Renal cortical epithelial cell (primary cell): ENCODE results near the gene KAT6B. TPM values are rescaled to one million over a fixed set of nuclear protein-coding genes. Genes with fewer than 3 reads are reported as not detected.

Source experiments
- DNase-seq: peaks from one replicate; pipeline ENCODE4 v3.0.0-alpha.2; 2011; ENCODE audit warnings: low read depth
- total RNA-seq: library from RNA; depleted of rRNA; stranded (reverse); fragments of >200 nt; gene quantifications from 2 replicates; pipeline ENCODE4 v1.2.3, GENCODE V29; 2014

KAT6B gene
- total RNA-seq, 1 donor from 2014 or later, result 33.1 TPM

GRCh38 chr10:74953214-74953613 lies 126.8 kb downstream of the KAT6B start:
- DNase-seq, result no peak

- no peak for DNase-seq
Measured at GRCh38 chr10:74955796-74956195, 129.4 kb downstream of the KAT6B start.

GRCh38 chr10:74956555-74957111 lies 130.2 kb downstream of the KAT6B start:
- DNase-seq, result no peak

- DNase-seq, result no peak
Measured at GRCh38 chr10:74957285-74957961, 131.0 kb downstream of the KAT6B start.

- no peak for DNase-seq
Measured at GRCh38 chr10:74958316-74958715, 131.9 kb downstream of the KAT6B start.

DNA sequence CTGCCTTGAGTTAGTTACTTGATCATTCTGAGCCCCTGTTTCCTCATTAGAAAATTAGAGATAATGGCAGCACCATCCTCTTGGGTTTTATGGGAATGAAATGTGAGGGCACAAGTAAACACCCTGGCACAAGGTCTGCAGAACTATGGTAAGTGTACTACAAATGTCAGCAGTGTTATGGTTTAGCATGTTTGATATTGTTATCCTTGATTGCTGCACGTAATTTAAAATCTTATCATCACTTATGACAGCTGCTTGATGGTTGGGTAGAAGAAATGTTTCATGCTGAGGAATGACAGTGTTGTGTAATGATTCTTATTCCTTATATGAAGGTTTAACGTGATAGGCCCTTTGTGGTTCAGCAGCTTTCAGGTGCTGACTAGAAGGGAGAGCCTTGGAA lies 134.3 kb downstream of the KAT6B start:
- DNase-seq, result no peak

- DNase-seq, result no peak
Measured at GRCh38 chr10:74962517-74962916, 136.1 kb downstream of the KAT6B start.

DNA sequence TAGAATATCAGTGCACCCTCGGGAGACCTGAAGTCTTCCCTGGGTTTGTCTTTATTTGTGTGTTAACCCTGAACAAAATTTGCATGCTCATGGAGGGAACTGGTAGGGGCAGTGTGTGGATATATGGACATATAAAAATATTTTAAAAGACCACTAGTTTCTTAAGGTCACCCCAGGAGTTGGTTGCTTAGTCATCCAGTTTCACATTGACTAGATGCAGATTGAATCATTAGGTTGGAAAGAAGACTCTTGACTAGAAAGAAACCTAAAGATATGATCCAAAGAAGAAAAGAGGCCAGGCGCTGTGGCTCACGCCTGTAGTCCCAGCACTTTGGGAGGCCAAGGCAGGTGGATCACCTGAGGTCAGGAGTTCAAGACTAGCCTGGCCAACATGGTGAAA lies 137.1 kb downstream of the KAT6B start:
- DNase-seq, result peak; percentile 14

DNA sequence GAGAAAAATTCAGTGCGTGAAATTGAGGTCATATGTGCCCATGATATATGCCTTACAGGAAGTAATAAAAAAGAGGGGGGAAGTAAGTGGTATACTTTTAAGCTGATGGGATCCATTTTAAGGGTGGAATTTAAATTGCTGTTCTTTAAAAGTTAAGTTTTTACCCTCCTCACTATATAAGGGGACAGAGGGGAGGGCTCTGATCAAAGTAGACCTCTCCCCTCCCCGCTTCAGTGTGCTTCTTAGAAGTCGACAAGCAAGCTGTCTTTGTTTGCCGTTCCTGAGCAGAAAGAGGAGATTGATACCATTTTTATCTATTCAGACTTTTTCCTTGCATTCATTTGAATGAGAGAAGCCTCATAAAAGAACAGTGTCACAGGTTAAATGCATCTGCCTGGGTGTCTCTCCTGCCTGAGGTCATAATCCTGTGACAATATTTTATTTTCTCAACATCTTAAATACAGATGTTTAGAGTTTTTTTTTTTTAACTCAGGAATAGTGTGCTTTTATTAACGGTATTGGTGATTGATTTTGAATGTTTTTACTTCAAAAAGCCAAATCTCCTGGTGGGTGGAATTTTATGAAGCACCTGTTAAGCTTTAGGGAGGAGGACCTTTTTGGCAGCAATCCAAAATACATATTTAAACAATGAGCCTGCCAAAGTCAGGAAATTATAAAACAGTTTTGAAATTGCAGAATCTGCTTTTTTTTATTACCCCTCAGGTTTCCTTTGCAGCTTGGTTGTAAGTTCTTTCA lies 141.7 kb downstream of the KAT6B start:
- DNase-seq, result no peak

DNA sequence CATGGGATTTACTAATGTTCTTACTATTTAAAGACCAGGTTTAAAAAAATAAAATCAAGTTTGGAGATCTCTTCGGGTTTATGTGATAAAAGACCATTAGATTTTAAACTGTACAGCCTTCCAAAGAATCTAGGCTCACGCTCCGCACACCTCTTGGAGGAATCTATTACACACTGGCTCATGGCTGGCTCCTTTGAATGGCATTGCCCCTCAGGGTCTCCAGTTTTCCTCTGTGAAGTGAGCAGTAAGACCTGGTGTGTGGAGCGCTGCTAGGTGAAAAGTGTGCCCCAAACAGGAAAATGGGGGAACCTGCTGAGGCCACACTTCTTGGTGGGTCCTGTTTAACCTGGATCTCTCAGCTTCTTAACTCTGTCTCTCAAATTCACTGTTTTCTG lies 142.3 kb downstream of the KAT6B start:
- no peak for DNase-seq

DNA sequence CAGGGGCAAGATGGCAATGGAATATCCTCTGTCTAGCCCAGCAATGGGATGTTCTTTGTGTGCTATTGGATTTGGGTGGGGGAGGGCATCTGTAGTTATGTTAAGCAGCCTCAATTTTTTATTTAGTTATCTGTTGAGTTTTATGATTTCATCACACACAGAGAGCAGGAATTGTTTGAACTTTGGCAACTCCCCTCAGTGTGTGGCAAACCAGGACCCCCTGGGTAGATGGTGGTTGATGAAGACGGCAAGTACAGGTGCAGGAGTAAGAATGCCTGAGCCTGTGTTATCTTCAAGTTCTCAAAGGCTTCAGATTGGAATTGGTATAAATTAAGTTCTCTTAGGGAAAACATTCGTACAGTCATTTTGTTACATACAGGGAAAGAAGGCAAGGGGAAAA lies 142.7 kb downstream of the KAT6B start:
- no peak for DNase-seq

DNA sequence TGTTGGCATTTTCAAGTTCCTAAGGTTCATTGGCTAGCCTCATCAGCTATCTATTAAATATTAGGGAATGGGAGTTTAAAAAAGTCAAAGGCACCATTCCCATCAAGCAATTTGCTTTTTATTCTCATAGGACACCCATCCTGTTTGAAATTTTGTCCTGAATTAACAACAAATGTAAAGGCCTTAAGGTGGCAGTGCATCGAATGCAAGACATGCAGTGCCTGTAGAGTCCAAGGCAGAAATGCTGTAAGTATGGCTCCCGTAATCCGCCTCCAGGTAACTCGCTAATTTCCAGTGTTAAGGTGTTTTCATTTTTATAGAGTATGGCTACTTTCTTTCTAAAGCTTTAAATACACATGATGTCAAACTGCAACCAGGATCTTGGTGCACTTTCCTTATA lies 143.1 kb downstream of the KAT6B start:
- no peak for DNase-seq

DNA sequence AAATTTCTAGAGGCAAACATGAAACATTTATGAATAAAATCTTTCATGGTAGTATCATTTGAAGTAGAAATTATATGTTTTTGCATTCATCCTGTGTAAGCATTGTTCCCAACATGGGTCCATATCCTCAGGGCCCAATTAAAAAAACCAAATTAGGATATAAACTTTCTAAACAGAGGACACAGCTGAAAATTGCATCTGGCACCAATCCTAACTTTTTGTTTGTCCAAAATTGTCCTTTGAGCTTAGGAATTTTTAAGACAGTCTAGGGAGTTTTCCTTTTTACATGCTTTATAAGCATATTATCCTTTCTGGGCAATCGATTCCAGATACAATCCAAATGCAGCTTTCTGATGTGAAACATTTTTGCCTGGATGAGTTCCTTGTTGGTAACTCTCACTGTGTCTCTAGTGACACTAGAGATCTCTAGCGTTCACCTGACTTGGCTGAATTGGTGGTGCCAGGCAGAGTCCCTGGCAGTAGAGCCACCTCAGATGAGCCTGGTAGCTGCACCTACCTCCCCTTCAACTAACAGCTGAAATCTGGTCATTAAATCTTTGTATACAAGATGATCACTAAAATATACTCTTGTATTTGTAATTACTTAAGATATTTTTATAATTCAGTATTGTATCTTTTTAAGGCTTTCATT lies 147.5 kb downstream of the KAT6B start:
- no peak for DNase-seq

DNA sequence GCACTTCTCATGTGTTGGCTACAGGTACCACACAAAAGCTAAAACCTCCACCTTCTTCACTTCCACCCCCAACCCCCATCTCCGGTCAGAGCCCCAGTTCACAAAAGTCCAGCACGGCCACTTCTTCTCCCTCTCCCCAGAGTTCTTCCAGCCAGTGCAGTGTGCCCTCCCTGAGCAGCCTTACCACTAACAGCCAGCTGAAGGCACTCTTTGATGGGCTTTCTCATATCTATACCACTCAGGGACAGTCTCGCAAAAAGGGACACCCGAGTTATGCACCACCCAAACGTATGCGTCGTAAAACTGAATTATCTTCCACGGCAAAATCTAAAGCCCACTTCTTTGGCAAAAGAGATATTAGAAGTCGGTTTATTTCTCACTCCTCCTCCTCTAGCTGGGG lies 149.4 kb downstream of the KAT6B start:
- no peak for DNase-seq

- no peak for DNase-seq
Measured at GRCh38 chr10:74976565-74976964, 150.2 kb downstream of the KAT6B start.

DNA sequence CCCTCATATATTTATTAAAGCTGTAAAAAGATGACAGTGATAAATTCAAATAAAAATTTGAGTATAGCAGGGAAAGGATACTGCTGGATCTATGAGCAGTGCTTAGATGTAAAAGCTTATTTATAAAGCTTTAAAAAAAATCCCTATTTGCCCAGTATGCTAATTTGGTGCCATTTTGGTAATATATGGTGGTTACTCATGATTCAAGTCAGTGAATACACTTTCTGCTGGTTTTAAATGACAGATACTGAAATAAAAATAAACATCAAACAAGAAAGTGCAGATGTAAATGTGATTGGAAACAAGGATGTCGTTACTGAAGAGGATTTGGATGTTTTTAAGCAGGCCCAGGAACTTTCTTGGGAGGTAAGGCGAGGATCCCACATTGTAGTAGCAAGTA lies 150.7 kb downstream of the KAT6B start:
- no peak for DNase-seq

DNA sequence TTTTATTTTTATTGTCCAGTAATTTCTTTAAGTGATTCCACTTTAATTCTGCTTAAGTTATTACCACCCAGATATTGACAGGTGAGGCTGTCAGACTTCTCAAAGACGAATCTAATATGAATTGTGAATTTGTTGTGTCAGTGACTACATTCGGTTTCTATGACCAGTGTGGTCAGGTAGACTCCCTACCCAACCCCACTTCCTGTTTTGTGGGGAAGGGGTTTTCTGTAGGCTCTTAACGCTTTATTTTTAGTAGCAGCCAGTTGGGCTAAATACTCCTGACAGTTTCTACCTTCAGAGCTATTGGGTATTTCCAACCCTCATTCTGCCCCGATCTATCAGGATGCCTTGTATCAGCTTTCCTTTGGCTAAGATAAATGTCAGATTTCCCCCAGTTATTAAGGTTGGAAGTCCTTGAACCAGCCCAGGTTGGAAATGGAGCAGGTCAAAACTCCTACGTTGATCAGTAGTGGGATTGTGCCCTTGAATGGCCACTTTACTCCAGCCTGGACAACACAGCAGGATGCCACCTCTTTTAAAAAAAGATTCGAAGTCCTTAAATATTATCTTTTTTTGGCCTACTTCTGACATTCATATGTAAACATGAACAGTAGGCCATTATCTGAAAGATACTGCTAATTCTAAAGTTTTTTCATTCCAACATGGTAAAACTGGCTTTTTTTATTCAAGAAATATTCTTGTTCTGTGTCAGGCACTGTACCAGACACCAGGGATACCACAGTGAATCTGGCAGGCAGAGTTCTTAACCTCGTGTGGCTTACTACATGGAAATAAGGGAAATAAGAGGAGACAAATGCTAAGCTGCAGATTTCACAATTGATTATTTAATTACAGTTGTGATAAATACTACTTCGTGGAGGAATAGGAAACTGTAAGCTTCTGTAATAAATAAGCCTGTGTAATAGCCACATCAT lies 151.8 kb downstream of the KAT6B start:
- DNase-seq, result no peak

DNA sequence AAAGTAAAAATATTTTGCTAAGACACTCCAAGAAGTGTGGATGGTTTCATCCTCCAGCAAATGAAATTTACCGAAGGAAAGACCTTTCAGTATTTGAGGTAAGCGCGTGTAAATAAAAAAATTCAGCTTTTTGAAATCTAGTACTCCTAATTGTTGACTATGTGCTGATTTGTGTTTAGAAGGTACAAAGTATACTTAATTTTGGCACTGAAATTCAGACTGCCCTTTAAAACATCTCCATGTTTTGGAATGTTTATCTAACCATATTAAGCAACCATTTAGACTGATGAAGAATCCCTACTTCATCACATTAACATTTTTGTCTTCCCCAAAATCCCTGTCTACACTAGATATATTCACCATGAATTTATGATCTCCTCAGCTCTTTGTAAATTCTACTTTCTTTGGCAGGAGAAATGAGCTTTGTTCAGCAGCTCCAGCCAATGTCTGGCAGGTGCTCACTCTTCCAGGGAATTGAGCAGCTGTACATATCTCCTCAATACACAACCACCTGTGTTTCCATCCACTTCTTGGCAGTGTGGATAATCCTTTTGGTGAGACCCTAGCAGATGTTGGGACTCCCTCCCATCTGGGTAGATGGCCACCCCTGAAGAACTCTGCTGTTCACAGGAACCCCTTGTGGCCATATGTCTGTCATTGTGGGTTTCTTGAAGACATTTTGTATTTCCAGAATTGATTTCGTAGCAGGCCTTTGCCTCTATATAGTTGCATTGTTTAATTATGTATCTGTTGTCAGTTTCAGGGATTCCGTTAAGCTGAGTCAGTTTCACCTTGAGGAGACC lies 155.6 kb downstream of the KAT6B start:
- DNase-seq, result no peak

DNA sequence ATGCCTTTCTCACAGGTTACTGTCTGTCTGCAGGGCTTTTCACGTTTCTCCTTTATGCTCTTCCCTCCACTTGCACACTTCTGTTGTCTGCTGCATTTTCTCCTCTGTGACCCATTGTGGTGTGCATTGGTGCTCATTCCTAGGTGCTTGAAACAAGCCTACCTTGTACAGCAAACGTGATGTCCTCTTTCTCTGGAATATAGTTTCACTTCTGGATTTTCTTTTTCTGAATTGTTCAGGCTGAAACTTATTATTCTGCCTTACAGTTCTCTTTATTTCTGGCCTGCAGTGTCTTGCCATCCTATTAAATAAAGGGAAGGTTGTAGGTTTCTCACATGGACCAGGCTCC lies 156.2 kb downstream of the KAT6B start:
- DNase-seq, result no peak

DNA sequence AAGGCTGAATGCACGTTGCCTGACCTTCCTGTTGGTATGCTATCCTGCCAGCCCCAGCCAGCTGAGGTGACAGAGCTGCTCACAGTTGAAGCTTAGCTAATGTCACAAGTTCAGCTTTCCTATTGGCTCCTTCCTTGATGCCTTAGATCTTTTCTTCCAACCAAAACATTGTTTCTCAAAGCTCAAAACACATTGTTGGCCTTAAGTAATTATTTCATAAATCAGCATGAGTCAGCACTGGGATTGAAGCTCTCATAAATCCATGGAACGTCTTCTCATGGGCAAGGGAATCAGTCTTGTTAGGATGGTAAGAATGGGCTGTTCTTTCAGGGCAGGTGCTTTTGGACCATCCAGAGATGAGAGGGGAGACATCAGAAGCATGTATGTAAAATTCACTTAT lies 157.0 kb downstream of the KAT6B start:
- no peak for DNase-seq
